Measurements from ENCODE around the gene SLC35F6.

The SLC35F6 gene

DNA sequence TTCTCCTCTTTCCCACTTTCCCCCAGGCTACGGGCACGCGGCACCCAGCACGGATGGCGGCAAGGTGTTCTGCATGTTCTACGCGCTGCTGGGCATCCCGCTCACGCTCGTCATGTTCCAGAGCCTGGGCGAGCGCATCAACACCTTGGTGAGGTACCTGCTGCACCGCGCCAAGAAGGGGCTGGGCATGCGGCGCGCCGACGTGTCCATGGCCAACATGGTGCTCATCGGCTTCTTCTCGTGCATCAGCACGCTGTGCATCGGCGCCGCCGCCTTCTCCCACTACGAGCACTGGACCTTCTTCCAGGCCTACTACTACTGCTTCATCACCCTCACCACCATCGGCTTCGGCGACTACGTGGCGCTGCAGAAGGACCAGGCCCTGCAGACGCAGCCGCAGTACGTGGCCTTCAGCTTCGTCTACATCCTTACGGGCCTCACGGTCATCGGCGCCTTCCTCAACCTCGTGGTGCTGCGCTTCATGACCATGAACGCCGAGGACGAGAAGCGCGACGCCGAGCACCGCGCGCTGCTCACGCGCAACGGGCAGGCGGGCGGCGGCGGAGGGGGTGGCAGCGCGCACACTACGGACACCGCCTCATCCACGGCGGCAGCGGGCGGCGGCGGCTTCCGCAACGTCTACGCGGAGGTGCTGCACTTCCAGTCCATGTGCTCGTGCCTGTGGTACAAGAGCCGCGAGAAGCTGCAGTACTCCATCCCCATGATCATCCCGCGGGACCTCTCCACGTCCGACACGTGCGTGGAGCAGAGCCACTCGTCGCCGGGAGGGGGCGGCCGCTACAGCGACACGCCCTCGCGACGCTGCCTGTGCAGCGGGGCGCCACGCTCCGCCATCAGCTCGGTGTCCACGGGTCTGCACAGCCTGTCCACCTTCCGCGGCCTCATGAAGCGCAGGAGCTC is 36.2 kb upstream of the SLC35F6 start:
- H3K79me2 ChIP-seq (ENCODE audit: insufficient read depth, low read length) = no peaks in the 10 kb centered on the region
- no peak overlapping the region for H3K4me2 ChIP-seq (ENCODE audit: low read depth, low read length, poor library complexity, severe bottlenecking)
- TF ChIP-seq EZH2phosphoT487 (conservative IDR thresholded peaks at IDR 0.05; ENCODE audit: low read length) = no peak
- TF ChIP-seq, protein P1, sequence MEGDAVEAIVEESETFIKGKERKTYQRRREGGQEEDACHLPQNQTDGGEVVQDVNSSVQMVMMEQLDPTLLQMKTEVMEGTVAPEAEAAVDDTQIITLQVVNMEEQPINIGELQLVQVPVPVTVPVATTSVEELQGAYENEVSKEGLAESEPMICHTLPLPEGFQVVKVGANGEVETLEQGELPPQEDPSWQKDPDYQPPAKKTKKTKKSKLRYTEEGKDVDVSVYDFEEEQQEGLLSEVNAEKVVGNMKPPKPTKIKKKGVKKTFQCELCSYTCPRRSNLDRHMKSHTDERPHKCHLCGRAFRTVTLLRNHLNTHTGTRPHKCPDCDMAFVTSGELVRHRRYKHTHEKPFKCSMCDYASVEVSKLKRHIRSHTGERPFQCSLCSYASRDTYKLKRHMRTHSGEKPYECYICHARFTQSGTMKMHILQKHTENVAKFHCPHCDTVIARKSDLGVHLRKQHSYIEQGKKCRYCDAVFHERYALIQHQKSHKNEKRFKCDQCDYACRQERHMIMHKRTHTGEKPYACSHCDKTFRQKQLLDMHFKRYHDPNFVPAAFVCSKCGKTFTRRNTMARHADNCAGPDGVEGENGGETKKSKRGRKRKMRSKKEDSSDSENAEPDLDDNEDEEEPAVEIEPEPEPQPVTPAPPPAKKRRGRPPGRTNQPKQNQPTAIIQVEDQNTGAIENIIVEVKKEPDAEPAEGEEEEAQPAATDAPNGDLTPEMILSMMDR (IDR thresholded peaks at IDR 0.05; ENCODE audit: insufficient read depth, low read length, poor library complexity, severe bottlenecking) = no peak
- no peaks in the 10 kb centered on the region for H3K9me3 ChIP-seq (ENCODE audit: insufficient read depth, low read length)
- no peaks in the 10 kb centered on the region for H3F3A ChIP-seq (ENCODE audit: insufficient read depth)
- no peak overlapping the region for H3K9ac ChIP-seq (ENCODE audit: low read length)
- H3K27me3 ChIP-seq (ENCODE audit: low read length) = no peaks in the 10 kb centered on the region
- H2AFZ ChIP-seq (ENCODE audit: low read depth, low read length, severe bottlenecking) = no peak overlapping the region
- H3K4me3 ChIP-seq (ENCODE audit: insufficient read depth, low read length, poor library complexity, severe bottlenecking) = no peak overlapping the region
- H4K20me1 ChIP-seq (ENCODE audit: low read depth, low read length) = no peaks in the 10 kb centered on the region
- H3K36me3 ChIP-seq (ENCODE audit: low read length) = no peaks in the 10 kb centered on the region
- H3K9me2 ChIP-seq (replicated peaks; ENCODE audit: insufficient read depth, low read length) = no peaks in the 10 kb centered on the region
- H3K27ac ChIP-seq (ENCODE audit: low read depth, low read length) = no peak overlapping the region

DNA sequence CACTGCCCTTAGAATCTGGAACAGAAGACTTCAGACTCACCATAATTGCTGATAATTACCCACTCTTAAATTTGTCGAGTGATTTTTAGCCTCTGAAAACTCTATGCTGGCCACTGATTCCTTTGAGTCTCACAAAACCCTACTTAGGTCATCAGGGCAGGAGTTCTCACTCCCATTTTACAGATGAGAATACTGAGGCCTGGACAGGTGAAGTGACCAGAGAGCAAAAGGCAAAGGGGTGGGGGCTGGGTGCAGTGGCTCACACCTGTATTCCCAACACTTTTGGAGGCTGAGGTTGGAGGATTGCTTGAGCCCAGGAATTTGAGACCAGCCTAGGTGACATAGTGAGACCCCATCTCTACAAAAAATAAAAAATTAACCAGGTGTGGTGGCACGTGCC is 34.8 kb upstream of the SLC35F6 start:
- no peak overlapping the region for H3K9ac ChIP-seq (ENCODE audit: low read length)
- H3K9me3 ChIP-seq (ENCODE audit: insufficient read depth, low read length) = no peaks in the 10 kb centered on the region
- H3K4me2 ChIP-seq (ENCODE audit: low read depth, low read length, poor library complexity, severe bottlenecking) = no peak overlapping the region
- H3F3A ChIP-seq (ENCODE audit: insufficient read depth) = no peaks in the 10 kb centered on the region
- H3K79me2 ChIP-seq (ENCODE audit: insufficient read depth, low read length) = no peaks in the 10 kb centered on the region
- H4K20me1 ChIP-seq (ENCODE audit: low read depth, low read length) = no peaks in the 10 kb centered on the region
- H3K9me2 ChIP-seq (replicated peaks; ENCODE audit: insufficient read depth, low read length) = no peaks in the 10 kb centered on the region
- H3K36me3 ChIP-seq (ENCODE audit: low read length) = no peaks in the 10 kb centered on the region
- H3K4me3 ChIP-seq (ENCODE audit: insufficient read depth, low read length, poor library complexity, severe bottlenecking) = no peak overlapping the region
- no peak overlapping the region for H3K27ac ChIP-seq (ENCODE audit: low read depth, low read length)
- H2AFZ ChIP-seq (ENCODE audit: low read depth, low read length, severe bottlenecking) = no peak overlapping the region
- H3K27me3 ChIP-seq (ENCODE audit: low read length) = no peaks in the 10 kb centered on the region
- TF ChIP-seq, protein P1 (IDR thresholded peaks at IDR 0.05; ENCODE audit: insufficient read depth, low read length, poor library complexity, severe bottlenecking) = no peak
- no peak for TF ChIP-seq EZH2phosphoT487 (conservative IDR thresholded peaks at IDR 0.05; ENCODE audit: low read length)

DNA sequence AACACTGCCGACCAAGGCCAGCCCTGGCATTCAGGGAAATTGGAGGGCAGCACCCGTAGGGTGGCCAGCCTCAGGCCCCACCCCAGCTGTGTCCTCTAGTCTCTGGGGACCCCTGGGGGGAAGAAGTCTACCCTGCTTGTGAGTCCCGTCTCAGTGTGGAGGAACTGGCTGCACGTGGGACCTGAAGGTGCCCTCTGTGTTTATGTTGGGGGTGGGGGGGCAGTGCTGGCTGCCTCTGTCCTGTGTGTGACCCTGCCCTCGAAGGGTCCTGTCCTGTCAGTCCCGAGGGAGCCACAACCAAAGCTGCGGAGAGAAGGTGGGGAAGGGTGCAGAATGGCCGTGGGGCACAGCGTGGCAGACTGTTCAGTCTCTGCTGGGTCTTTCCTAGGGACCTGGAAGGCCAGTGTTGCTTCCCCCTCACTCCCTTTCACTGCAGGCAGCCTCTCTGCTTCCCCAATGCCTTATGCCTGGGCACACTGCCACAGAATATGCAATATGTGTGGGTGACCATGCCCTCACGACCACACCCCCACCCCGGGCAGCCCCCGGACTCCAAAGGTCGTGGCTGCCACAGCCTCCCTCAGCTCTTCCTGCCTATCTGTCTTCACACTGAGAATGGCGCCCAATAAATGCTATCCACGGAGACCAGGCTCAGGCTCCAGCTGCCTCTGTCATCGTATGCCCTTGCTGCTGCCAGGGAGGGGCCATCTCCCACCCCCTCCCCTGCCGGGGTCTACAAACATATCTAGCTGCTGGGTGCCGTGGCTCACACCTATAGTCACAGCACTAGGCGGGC is 33.3 kb upstream of the SLC35F6 start:
- TF ChIP-seq, protein P1 (IDR thresholded peaks at IDR 0.05; ENCODE audit: insufficient read depth, low read length, poor library complexity, severe bottlenecking) = no peak
- TF ChIP-seq EZH2phosphoT487 (conservative IDR thresholded peaks at IDR 0.05; ENCODE audit: low read length) = no peak
- Histone ChIP-seq H3K9me2 (replicated peaks; ENCODE audit: insufficient read depth, low read length) (no peaks in the 10 kb centered on the region), H3K36me3 (ENCODE audit: low read length) (no peaks in the 10 kb centered on the region), H3K9ac (ENCODE audit: low read length) (no peak overlapping the region), H3K9me3 (ENCODE audit: insufficient read depth, low read length) (no peaks in the 10 kb centered on the region), H3K4me3 (ENCODE audit: insufficient read depth, low read length, poor library complexity, severe bottlenecking) (no peak overlapping the region), H4K20me1 (ENCODE audit: low read depth, low read length) (no peaks in the 10 kb centered on the region), H3F3A (ENCODE audit: insufficient read depth) (no peaks in the 10 kb centered on the region), H3K79me2 (ENCODE audit: insufficient read depth, low read length) (no peaks in the 10 kb centered on the region), H2AFZ (ENCODE audit: low read depth, low read length, severe bottlenecking) (no peak overlapping the region), H3K27ac (ENCODE audit: low read depth, low read length) (no peak overlapping the region), H3K4me2 (ENCODE audit: low read depth, low read length, poor library complexity, severe bottlenecking) (no peak overlapping the region), H3K27me3 (ENCODE audit: low read length) (no peaks in the 10 kb centered on the region)

Measured in SU-DHL-6 (cell line).